Measurements from ENCODE around the gene LOXHD1. TPM values are rescaled to one million over a fixed set of nuclear protein-coding genes. Genes with fewer than 3 reads are reported as not detected.

Gene LOXHD1
- total RNA-seq, 2 experiments from 2014 or later, result not detected

- POLR2A ChIA-PET, result no interaction called here
- CTCF ChIA-PET, result interaction anchor here (2.4 kb wide), 1 partner anchor 17 kb away, joined by 9 read pairs; no protein-coding TSS in a partner anchor
Measured at GRCh38 chr18:46675112-46675511, 18.1 kb upstream of the LOXHD1 start.

- ChIA-PET CTCF (interaction anchor here (0.6 to 1.0 kb wide), 2 partner anchors 14 to 1859 kb away, joined by 3 to 4 read pairs; no protein-coding TSS in a partner anchor), POLR2A (no interaction called here)
Measured at GRCh38 chr18:46672062-46672970, 15.3 kb upstream of the LOXHD1 start.

- ChIA-PET POLR2A (no interaction called here), CTCF (no interaction called here)
Measured at GRCh38 chr18:46668694-46669093, 11.7 kb upstream of the LOXHD1 start.

- POLR2A ChIA-PET, result no interaction called here
Measured at GRCh38 chr18:46668135-46668534, 11.1 kb upstream of the LOXHD1 start.

GRCh38 chr18:46663539-46663938 is 6.5 kb upstream of the LOXHD1 start:
- ChIA-PET POLR2A (no interaction called here), CTCF (no interaction called here)

More at GRCh38 chr18:46668135-46668534, 11.1 kb upstream of the LOXHD1 start:
- CTCF ChIA-PET, result no interaction called here

GRCh38 chr18:46660957-46661749 is 4.1 kb upstream of the LOXHD1 start:
- ChIA-PET POLR2A (no interaction called here), CTCF (interaction anchor here (0.5 to 1.1 kb wide), 3 partner anchors 10 to 487 kb away, joined by 3 to 4 read pairs (median 3); a partner anchor contains a TSS)

GRCh38 chr18:46659484-46659883 is 2.5 kb upstream of the LOXHD1 start:
- CTCF ChIA-PET, result interaction anchor here (1.8 to 3.4 kb wide), 2 partner anchors 104 to 378 kb away, joined by 6 to 21 read pairs; no protein-coding TSS in a partner anchor
- POLR2A ChIA-PET, result no interaction called here

- ChIA-PET CTCF (interaction anchor here (1.0 to 3.4 kb wide), 4 partner anchors 9 to 483 kb away, joined by 3 to 21 read pairs (median 7); a partner anchor contains a TSS), POLR2A (no interaction called here)
Measured at GRCh38 chr18:46656326-46657114, 500 bp downstream of the LOXHD1 start.

GRCh38 chr18:46652372-46652771 is 4.6 kb downstream of the LOXHD1 start:
- ChIA-PET POLR2A (no interaction called here), CTCF (no interaction called here)

- ChIA-PET POLR2A (no interaction called here), CTCF (interaction anchor here (1.1 kb wide), 1 partner anchor 10 kb away, joined by 3 read pairs; no protein-coding TSS in a partner anchor)
Measured at GRCh38 chr18:46650681-46651080, 6.3 kb downstream of the LOXHD1 start.

GRCh38 chr18:46649071-46649862 is 7.8 kb downstream of the LOXHD1 start:
- CTCF ChIA-PET, result no interaction called here
- POLR2A ChIA-PET, result no interaction called here

- ChIA-PET POLR2A (no interaction called here), CTCF (interaction anchor here (0.9 to 1.0 kb wide), 2 partner anchors 11 to 12 kb away, joined by 3 read pairs; no protein-coding TSS in a partner anchor)
Measured at GRCh38 chr18:46646468-46646867, 10.6 kb downstream of the LOXHD1 start.

- POLR2A ChIA-PET, result no interaction called here
- CTCF ChIA-PET, result interaction anchor here (1.2 kb wide), 1 partner anchor 16 kb away, joined by 4 read pairs; no protein-coding TSS in a partner anchor
Measured at GRCh38 chr18:46642561-46642960, 14.5 kb downstream of the LOXHD1 start.

- CTCF ChIA-PET, result no interaction called here
- POLR2A ChIA-PET, result no interaction called here
Measured at GRCh38 chr18:46641917-46642316, 15.1 kb downstream of the LOXHD1 start.

GRCh38 chr18:46639386-46639785 is 17.6 kb downstream of the LOXHD1 start:
- CTCF ChIA-PET, result no interaction called here

GRCh38 chr18:46636040-46636630 is 20.9 kb downstream of the LOXHD1 start:
- ChIA-PET POLR2A (no interaction called here), CTCF (no interaction called here)

More at GRCh38 chr18:46639386-46639785, 17.6 kb downstream of the LOXHD1 start:
- POLR2A ChIA-PET, result no interaction called here

GRCh38 chr18:46632401-46633071 is 24.5 kb downstream of the LOXHD1 start:
- CTCF ChIA-PET, result interaction anchor here (0.6 to 1.0 kb wide), 2 partner anchors 352 to 599 kb away, joined by 3 read pairs; no protein-coding TSS in a partner anchor
- POLR2A ChIA-PET, result no interaction called here

- ChIA-PET POLR2A (no interaction called here), CTCF (interaction anchor here (1.5 kb wide), 1 partner anchor 27 kb away, joined by 5 read pairs; no protein-coding TSS in a partner anchor)
Measured at GRCh38 chr18:46630991-46631390, 26.0 kb downstream of the LOXHD1 start.

Measured in activated CD8-positive, alpha-beta memory T cell treated with anti-CD3 and anti-CD28 coated beads for 36 hours (primary cell).